ENCODE data around the gene FERMT2. TPM values are rescaled to one million over a fixed set of nuclear protein-coding genes. Genes with fewer than 3 reads are reported as not detected.
"Not testable (repeated sequence)": the region's sequence is repeated elsewhere in the genome, so short reads cannot be mapped to it uniquely, and the experiment has no call there.

The FERMT2 gene
- total RNA-seq, 1 experiment from 2014 or later: 40.8 TPM

GRCh38 chr14:52949249-52949648 is 1.6 kb downstream of the FERMT2 start:
- no peak for DNase-seq (ENCODE audit: low read depth, low spot score)
- in situ Hi-C loops (cut with HindIII; ENCODE audit: low pct_unique_long_range_greater_than_20kb, low sequenced_read_pairs): no loop called here

- in situ Hi-C loops (cut with HindIII; ENCODE audit: low pct_unique_long_range_greater_than_20kb, low sequenced_read_pairs): no loop called here
- DNase-seq (ENCODE audit: low read depth, low spot score): no peak
These were observed 2.0 kb downstream of the FERMT2 start for GRCh38 chr14:52948836-52949235.

GRCh38 chr14:52948039-52948438 is 2.8 kb downstream of the FERMT2 start:
- in situ Hi-C loops (cut with HindIII; ENCODE audit: low pct_unique_long_range_greater_than_20kb, low sequenced_read_pairs): no loop called here
- DNase-seq (ENCODE audit: low read depth, low spot score): no peak

GRCh38 chr14:52944254-52944653 is 6.6 kb downstream of the FERMT2 start:
- no peak for DNase-seq (ENCODE audit: low read depth, low spot score)
- in situ Hi-C loops (cut with HindIII; ENCODE audit: low pct_unique_long_range_greater_than_20kb, low sequenced_read_pairs): no loop called here

GRCh38 chr14:52939427-52939826 is 11.4 kb downstream of the FERMT2 start:
- no peak for DNase-seq (ENCODE audit: low read depth, low spot score)
- in situ Hi-C loops (cut with HindIII; ENCODE audit: low pct_unique_long_range_greater_than_20kb, low sequenced_read_pairs): no loop called here

GRCh38 chr14:52937869-52938268 is 13.0 kb downstream of the FERMT2 start:
- no peak for DNase-seq (ENCODE audit: low read depth, low spot score)
- in situ Hi-C loops (cut with HindIII; ENCODE audit: low pct_unique_long_range_greater_than_20kb, low sequenced_read_pairs): no loop called here

- in situ Hi-C loops (cut with HindIII; ENCODE audit: low pct_unique_long_range_greater_than_20kb, low sequenced_read_pairs): no loop called here
- DNase-seq (ENCODE audit: low read depth, low spot score): no peak
These were observed 13.5 kb downstream of the FERMT2 start for GRCh38 chr14:52937306-52937705.

- no peak for DNase-seq (ENCODE audit: low read depth, low spot score)
- in situ Hi-C loops (cut with HindIII; ENCODE audit: low pct_unique_long_range_greater_than_20kb, low sequenced_read_pairs): no loop called here
These were observed 14.4 kb downstream of the FERMT2 start for GRCh38 chr14:52936437-52936836.

GRCh38 chr14:52935833-52936232 is 15.0 kb downstream of the FERMT2 start:
- DNase-seq (ENCODE audit: low read depth, low spot score): no peak
- in situ Hi-C loops (cut with HindIII; ENCODE audit: low pct_unique_long_range_greater_than_20kb, low sequenced_read_pairs): no loop called here

GRCh38 chr14:52934762-52935161 is 16.1 kb downstream of the FERMT2 start:
- in situ Hi-C loops (cut with HindIII; ENCODE audit: low pct_unique_long_range_greater_than_20kb, low sequenced_read_pairs): no loop called here
- peak; percentile 23 for DNase-seq (ENCODE audit: low read depth, low spot score)

- in situ Hi-C loops (cut with HindIII; ENCODE audit: low pct_unique_long_range_greater_than_20kb, low sequenced_read_pairs): no loop called here
- no peak for DNase-seq (ENCODE audit: low read depth, low spot score)
These were observed 21.6 kb downstream of the FERMT2 start for GRCh38 chr14:52929192-52929807.

GRCh38 chr14:52926953-52927352 is 23.9 kb downstream of the FERMT2 start:
- in situ Hi-C loops (cut with HindIII; ENCODE audit: low pct_unique_long_range_greater_than_20kb, low sequenced_read_pairs): no loop called here
- no peak for DNase-seq (ENCODE audit: low read depth, low spot score)

- in situ Hi-C loops (cut with HindIII; ENCODE audit: low pct_unique_long_range_greater_than_20kb, low sequenced_read_pairs): no loop called here
- peak; percentile 35 for DNase-seq (ENCODE audit: low read depth, low spot score)
These were observed 26.8 kb downstream of the FERMT2 start for GRCh38 chr14:52923902-52924575.

GRCh38 chr14:52922656-52923055 is 28.2 kb downstream of the FERMT2 start:
- in situ Hi-C loops (cut with HindIII; ENCODE audit: low pct_unique_long_range_greater_than_20kb, low sequenced_read_pairs): no loop called here
- DNase-seq (ENCODE audit: low read depth, low spot score): no peak

- in situ Hi-C loops (cut with HindIII; ENCODE audit: low pct_unique_long_range_greater_than_20kb, low sequenced_read_pairs): no loop called here
- DNase-seq (ENCODE audit: low read depth, low spot score): no peak
These were observed 28.8 kb downstream of the FERMT2 start for GRCh38 chr14:52922059-52922458.

GRCh38 chr14:52920411-52920810 is 30.4 kb downstream of the FERMT2 start:
- in situ Hi-C loops (cut with HindIII; ENCODE audit: low pct_unique_long_range_greater_than_20kb, low sequenced_read_pairs); DNase-seq (ENCODE audit: low read depth, low spot score): not testable (repeated sequence)

- DNase-seq (ENCODE audit: low read depth, low spot score): no peak
- in situ Hi-C loops (cut with HindIII; ENCODE audit: low pct_unique_long_range_greater_than_20kb, low sequenced_read_pairs): no loop called here
These were observed 30.9 kb downstream of the FERMT2 start for GRCh38 chr14:52919971-52920370.

- peak; percentile 43 for DNase-seq (ENCODE audit: low read depth, low spot score)
- in situ Hi-C loops (cut with HindIII; ENCODE audit: low pct_unique_long_range_greater_than_20kb, low sequenced_read_pairs): no loop called here
These were observed 32.4 kb downstream of the FERMT2 start for GRCh38 chr14:52918486-52918885.

GRCh38 chr14:52917735-52918134 is 33.1 kb downstream of the FERMT2 start:
- DNase-seq (ENCODE audit: low read depth, low spot score): no peak
- in situ Hi-C loops (cut with HindIII; ENCODE audit: low pct_unique_long_range_greater_than_20kb, low sequenced_read_pairs): no loop called here

All from SK-MEL-5 (cell line).